GM12872 (cell line): ENCODE data around the gene KRT79.

Source experiments
- CTCF ChIP-seq: IDR thresholded peaks from 3 replicates; pipeline ENCODE4 v1.5.1; 2011; ENCODE audit warnings: low read depth, mild to moderate bottlenecking, low read length, moderate library complexity; ENCODE audit not compliant: insufficient read depth

KRT79 gene

DNA sequence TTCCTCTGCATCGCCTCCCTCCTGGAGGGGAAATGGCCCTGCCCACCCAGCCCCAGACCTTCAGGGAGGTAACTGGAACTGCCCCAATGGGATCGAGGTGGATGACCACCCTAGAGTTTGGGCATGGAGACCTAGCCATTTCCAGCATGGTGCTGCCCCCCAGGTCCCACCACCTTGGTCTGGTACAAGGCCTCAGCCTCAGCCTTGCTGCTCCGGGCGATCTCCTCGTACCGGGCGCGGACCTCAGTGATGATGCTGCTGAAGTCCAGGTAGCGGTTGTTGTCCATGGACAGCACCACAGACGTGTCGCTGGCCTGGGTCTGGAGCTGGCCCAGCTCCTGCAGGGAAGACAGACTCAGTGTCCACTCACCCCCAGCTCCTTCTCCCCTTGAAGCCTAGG lies 10.3 kb upstream of the KRT79 start:
- TF ChIP-seq CTCF, result no peak

- no peak for TF ChIP-seq CTCF
Measured at GRCh38 chr12:52839436-52840105, 5.5 kb upstream of the KRT79 start.

DNA sequence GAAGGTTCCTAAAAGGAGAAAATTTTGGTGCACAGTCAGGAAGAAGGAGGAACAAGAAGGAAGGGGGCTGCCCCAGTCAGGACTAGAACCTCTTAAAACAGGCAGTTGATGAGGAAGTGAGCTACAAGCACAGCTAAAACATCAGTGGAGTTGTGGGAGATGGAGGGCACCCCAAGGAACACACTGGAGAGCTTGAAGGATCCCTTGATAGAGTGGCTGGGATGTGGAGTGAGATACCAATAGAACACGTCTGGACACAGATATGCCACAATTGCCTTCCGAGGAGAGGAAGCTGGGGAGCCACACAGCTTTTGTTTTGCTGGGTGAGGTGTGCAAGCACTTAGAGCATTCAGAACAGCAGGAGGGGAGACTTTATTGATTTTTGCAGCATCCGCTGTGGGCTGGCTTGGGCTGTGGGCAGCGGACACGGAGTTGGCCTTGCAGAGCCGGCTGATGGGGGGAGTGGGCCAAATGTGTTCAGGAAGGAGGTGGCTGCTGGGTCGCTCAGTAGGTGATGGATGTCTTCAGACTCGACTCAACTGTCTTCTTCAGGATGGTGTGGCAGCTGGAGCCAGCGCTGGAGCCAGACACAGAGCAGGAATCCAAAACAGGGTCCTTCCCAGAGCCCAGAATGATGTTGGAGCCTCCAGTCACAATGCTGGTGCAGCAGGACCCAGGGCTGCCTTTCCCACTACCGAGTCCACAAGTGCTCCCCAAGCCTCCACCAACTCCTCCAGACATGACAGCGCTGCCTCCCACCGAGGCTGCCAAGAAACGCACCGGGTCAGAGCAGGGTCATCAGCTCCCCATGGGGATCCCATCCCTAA lies 4.7 kb upstream of the KRT79 start:
- TF ChIP-seq CTCF, result no peak

GRCh38 chr12:52837781-52838608 lies 3.9 kb upstream of the KRT79 start:
- no peak for TF ChIP-seq CTCF

GRCh38 chr12:52837413-52837741 lies 3.3 kb upstream of the KRT79 start:
- TF ChIP-seq CTCF, result no peak

GRCh38 chr12:52836491-52837412 lies 2.6 kb upstream of the KRT79 start:
- no peak for TF ChIP-seq CTCF
